Testis (tissue), 2 donors: ENCODE data around the gene ANGPTL3.

Experiments used
- CTCF ChIP-seq, 3 experiments: fragments of 450-650 bp in 2 of 3; fragments of 200-600 bp in 1 of 3; sonication (generic) in 1 of 3; IDR thresholded peaks; one replicate each; pipeline ENCODE4 v1.5.1; 2016 to 2019; ENCODE audit warnings: antibody characterized with exemption in 3 of 3, mild to moderate bottlenecking in 2 of 3, moderate library complexity in 1 of 3
- POLR2A ChIP-seq: fragments of 450-650 bp; IDR thresholded peaks from one replicate; pipeline ENCODE4 v1.6.1; 2017; ENCODE audit warnings: antibody characterized with exemption, mild to moderate bottlenecking, moderate library complexity

GRCh38 chr1:62590255-62590969 is 6.9 kb upstream of the ANGPTL3 start:
- TF ChIP-seq POLR2A: no peak
- no peak for TF ChIP-seq CTCF (IDR thresholded peaks at IDR 0.05)
